Nephron (organoid): ENCODE data around the gene CABP2.

ENCODE experiments used
- H3K27ac Mint-ChIP-seq, 3 experiments: 2 replicates each; pipeline ENCODE4 v1.8.0; 2020; ENCODE audit warnings: mixed read lengths in 3 of 3, mild to moderate bottlenecking in 2 of 3, moderate library complexity in 1 of 3
- H3K27me3 Mint-ChIP-seq: 2 replicates; pipeline ENCODE4 v1.8.0; 2021; ENCODE audit warnings: low read depth, mild to moderate bottlenecking, moderate library complexity, mixed read lengths
- H3K36me3 Mint-ChIP-seq: 2 replicates; pipeline ENCODE4 v1.8.0; 2020; ENCODE audit warnings: low read depth, mixed read lengths
- H3K4me1 Mint-ChIP-seq: 2 replicates; pipeline ENCODE4 v1.8.0; 2020; ENCODE audit warnings: mixed read lengths
- H3K4me3 Mint-ChIP-seq, 3 experiments: 2 replicates each; pipeline ENCODE4 v1.8.0; 2020; ENCODE audit warnings: mild to moderate bottlenecking in 3 of 3, mixed read lengths in 3 of 3, moderate library complexity in 2 of 3
- H3K9me3 Mint-ChIP-seq: 2 replicates; pipeline ENCODE4 v1.8.0; 2020; ENCODE audit warnings: mixed read lengths
- TF ChIP-seq, protein P1 (sequence below), 3 experiments: fragments of 200-600 bp; sonication (generic); IDR thresholded peaks; one replicate each; pipeline ENCODE4 v1.5.0; 2021; ENCODE audit warnings: antibody characterized with exemption in 3 of 3; ENCODE audit not compliant: unreplicated experiment in 3 of 3

CABP2 gene

DNA sequence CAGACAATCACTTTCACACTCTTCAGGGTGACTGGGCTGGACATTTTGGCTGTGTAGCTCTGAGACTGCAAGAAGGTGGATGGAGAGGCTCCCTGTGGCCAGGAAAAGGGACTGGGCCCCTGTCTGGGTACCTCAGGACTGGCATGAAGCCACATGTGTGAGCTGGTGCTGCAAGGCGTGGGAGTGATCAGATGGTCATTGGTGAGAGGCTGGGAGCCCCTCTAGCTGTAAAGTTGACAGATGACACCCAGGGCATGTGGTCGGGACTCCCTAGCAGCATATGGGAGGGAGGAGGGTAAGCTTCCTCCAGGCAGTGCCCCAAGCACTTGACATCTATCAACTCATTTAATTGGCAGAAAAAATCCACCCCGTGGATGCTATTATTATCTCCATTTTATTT, 18.9 kb upstream of the CABP2 start:
- H3K4me1 Mint-ChIP-seq: peaks cover 20% of the 10 kb centered on the region
- no peak overlapping the region for H3K27ac Mint-ChIP-seq
- H3K4me3 Mint-ChIP-seq: no peak overlapping the region
- H3K9me3 Mint-ChIP-seq: peaks cover 2% of the 10 kb centered on the region
- H3K27me3 Mint-ChIP-seq: peaks cover 5% of the 10 kb centered on the region
- no peaks in the 10 kb centered on the region for H3K36me3 Mint-ChIP-seq
- TF ChIP-seq, protein P1, sequence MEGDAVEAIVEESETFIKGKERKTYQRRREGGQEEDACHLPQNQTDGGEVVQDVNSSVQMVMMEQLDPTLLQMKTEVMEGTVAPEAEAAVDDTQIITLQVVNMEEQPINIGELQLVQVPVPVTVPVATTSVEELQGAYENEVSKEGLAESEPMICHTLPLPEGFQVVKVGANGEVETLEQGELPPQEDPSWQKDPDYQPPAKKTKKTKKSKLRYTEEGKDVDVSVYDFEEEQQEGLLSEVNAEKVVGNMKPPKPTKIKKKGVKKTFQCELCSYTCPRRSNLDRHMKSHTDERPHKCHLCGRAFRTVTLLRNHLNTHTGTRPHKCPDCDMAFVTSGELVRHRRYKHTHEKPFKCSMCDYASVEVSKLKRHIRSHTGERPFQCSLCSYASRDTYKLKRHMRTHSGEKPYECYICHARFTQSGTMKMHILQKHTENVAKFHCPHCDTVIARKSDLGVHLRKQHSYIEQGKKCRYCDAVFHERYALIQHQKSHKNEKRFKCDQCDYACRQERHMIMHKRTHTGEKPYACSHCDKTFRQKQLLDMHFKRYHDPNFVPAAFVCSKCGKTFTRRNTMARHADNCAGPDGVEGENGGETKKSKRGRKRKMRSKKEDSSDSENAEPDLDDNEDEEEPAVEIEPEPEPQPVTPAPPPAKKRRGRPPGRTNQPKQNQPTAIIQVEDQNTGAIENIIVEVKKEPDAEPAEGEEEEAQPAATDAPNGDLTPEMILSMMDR (IDR thresholded peaks at IDR 0.05; ENCODE audit: unreplicated experiment in 3 of 3): no peak

DNA sequence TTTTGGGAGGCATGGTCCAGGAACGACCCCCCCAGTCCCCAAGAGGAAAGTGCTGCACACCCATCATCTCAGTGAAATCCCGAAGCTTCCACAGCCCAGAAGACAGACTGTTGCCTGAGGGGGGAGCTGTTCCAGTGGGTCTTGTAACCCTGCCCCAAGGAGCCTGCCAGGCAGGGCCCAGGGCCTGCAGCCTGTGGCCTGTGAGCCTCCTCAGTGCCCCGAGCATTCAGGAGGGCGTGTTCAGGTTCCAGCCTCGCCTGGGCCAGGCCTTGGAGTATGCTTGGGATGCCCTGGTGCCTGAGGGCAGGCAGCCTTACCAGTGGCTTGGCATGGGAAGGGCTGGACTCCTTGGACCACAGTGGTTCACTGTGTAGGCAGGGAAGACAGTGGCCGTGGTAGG, 18.0 kb upstream of the CABP2 start:
- TF ChIP-seq, protein P1 (IDR thresholded peaks at IDR 0.05; ENCODE audit: unreplicated experiment in 3 of 3): no peak
- peaks cover 5% of the 10 kb centered on the region for H3K27me3 Mint-ChIP-seq
- peaks cover 4% of the 10 kb centered on the region for H3K9me3 Mint-ChIP-seq
- no peak overlapping the region for H3K27ac Mint-ChIP-seq
- H3K4me3 Mint-ChIP-seq: no peak overlapping the region
- H3K4me1 Mint-ChIP-seq: peaks cover 16% of the 10 kb centered on the region
- no peaks in the 10 kb centered on the region for H3K36me3 Mint-ChIP-seq

DNA sequence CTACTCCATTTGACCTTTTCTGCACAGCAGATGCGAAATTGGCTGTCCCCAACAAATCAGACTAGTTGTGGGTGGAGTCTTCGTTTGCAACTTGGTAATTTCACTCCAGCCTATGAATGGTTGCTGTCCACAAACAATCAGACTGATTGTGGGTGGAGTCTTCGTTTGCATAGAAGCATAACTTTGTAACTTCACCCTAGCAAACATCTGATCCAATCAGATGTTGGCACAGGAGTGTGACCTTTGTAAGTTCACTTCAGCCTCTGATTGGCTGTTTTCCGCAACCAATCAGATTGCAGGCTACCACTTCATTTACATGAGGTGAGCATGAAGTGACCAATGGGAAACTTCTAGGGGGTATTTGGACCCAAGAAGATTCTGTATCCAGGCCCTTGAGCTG, 16.3 kb upstream of the CABP2 start:
- Mint-ChIP-seq H3K9me3 (peaks cover 10% of the 10 kb centered on the region), H3K36me3 (no peaks in the 10 kb centered on the region), H3K27ac (no peak overlapping the region), H3K27me3 (peaks cover 5% of the 10 kb centered on the region), H3K4me1 (peaks cover 2% of the 10 kb centered on the region), H3K4me3 (no peak overlapping the region)
- TF ChIP-seq, protein P1 (IDR thresholded peaks at IDR 0.05; ENCODE audit: unreplicated experiment in 3 of 3): no peak

DNA sequence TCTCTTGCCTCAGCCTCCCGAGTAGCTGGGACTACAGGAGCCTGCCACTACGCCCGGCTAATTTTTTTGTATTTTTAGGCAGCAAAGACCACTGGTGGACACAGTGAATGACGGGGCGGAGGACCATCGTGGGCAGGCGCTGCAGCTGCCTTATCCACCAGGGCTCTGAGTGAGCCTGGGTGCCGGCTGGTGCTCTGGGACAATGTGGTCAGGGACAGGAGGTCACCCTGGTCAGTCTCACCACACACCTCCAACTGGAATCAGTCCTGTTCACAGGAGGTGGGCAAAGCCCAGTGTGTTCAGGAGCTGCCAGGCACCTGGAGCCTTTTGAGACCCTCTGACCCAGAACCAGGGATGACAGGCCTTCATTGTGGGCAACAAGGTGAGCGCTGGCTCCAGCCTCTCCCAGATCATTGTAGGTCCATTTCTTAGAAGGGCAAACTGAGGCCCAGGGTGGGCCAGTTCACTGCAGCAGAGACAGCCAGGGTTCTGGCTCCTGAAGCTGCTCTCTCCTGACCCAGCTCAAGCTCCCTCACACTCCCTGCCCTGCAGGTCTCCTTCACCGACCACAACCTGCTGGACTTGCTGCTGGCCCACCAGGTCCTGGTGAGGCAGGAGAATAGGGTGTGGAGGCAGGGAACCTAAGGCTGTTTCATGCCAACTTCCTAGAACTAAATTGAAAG, 15.7 kb upstream of the CABP2 start:
- H3K4me1 Mint-ChIP-seq: no peaks in the 10 kb centered on the region

DNA sequence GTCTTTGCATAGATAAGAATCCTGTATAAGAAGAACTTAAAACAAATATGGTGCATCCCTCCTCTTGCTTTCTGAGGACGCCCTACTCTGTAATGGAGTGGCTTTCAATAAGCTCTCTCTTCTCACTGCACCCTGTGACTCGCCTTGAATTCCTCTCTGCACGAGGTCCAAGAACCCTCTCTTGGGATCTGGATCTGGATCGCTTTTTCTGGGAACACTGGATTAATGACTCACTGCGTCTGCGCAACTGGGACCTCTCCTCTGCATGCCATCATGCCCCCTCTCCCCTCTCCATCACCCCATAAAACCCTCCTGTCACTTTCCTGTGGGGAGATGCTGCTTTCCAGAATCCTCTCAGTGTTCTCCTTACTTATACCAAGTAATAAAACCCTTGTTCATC, 15.1 kb upstream of the CABP2 start:
- H3K27me3 Mint-ChIP-seq: no peaks in the 10 kb centered on the region
- TF ChIP-seq, protein P1 (IDR thresholded peaks at IDR 0.05; ENCODE audit: unreplicated experiment in 3 of 3): no peak
- no peaks in the 10 kb centered on the region for H3K4me1 Mint-ChIP-seq
- H3K4me3 Mint-ChIP-seq: no peak overlapping the region
- H3K27ac Mint-ChIP-seq: no peak overlapping the region
- H3K9me3 Mint-ChIP-seq: peaks cover 19% of the 10 kb centered on the region
- no peaks in the 10 kb centered on the region for H3K36me3 Mint-ChIP-seq

More for the DNA sequence above, 15.7 kb upstream of the CABP2 start:
- Mint-ChIP-seq H3K27me3 (peaks cover 2% of the 10 kb centered on the region), H3K4me3 (no peak overlapping the region), H3K36me3 (no peaks in the 10 kb centered on the region), H3K27ac (no peak overlapping the region), H3K9me3 (peaks cover 15% of the 10 kb centered on the region)
- TF ChIP-seq, protein P1 (IDR thresholded peaks at IDR 0.05; ENCODE audit: unreplicated experiment in 3 of 3): no peak

DNA sequence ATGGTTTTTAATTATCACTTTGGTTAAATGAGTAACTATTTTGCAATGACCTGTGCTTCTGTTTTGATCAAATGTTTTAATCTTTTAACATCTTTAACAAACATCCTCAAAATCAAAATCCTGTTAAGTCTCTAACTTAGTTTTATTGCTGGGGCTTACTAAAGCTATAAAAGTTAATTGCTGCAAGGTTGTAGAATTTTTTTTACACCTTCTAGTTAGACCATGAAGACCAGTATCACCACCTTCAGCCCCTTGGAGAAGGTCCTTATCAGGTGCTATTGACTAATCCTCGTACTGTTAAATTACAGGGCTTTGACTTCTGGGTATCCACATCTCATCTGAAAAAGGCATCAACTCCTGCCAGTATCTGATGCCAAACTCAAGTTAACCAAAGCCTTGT, 12.3 kb upstream of the CABP2 start:
- Mint-ChIP-seq H3K4me3 (no peak overlapping the region), H3K27ac (no peak overlapping the region), H3K36me3 (no peaks in the 10 kb centered on the region), H3K27me3 (no peaks in the 10 kb centered on the region), H3K4me1 (no peaks in the 10 kb centered on the region), H3K9me3 (peaks cover 32% of the 10 kb centered on the region)
- TF ChIP-seq, protein P1 (IDR thresholded peaks at IDR 0.05; ENCODE audit: unreplicated experiment in 3 of 3): no peak
